Kasumi-1 (cell line): ENCODE data around the gene TGM1.

Source experiments
- DNase-seq, 2 experiments: peaks; one replicate each; lab custom pipeline; 2025; lab: John Stamatoyannopoulos, UW

TGM1 gene

GRCh38 chr14:24292118-24292807 is 29.3 kb upstream of the TGM1 start:
- no peak for DNase-seq

- DNase-seq = no peak
Measured at GRCh38 chr14:24291446-24292117, 28.6 kb upstream of the TGM1 start.

- DNase-seq = no peak
Measured at GRCh38 chr14:24290746-24291145, 27.8 kb upstream of the TGM1 start.

- DNase-seq = no peak
Measured at GRCh38 chr14:24289649-24290280, 26.8 kb upstream of the TGM1 start.

- DNase-seq = no peak
Measured at GRCh38 chr14:24286996-24287395, 24.0 kb upstream of the TGM1 start.

GRCh38 chr14:24285351-24285750 is 22.4 kb upstream of the TGM1 start:
- DNase-seq = no peak

- DNase-seq = no peak
Measured at GRCh38 chr14:24284501-24285035, 21.6 kb upstream of the TGM1 start.

- DNase-seq = no peak
Measured at GRCh38 chr14:24283796-24284460, 21.0 kb upstream of the TGM1 start.

GRCh38 chr14:24282736-24283135 is 19.8 kb upstream of the TGM1 start:
- DNase-seq = no peak

- peak in 1 of 2 experiments; percentile 15 for DNase-seq
Measured at GRCh38 chr14:24281636-24282035, 18.7 kb upstream of the TGM1 start.

GRCh38 chr14:24280797-24281460 is 18.0 kb upstream of the TGM1 start:
- DNase-seq = no peak

GRCh38 chr14:24279301-24280186 is 16.6 kb upstream of the TGM1 start:
- DNase-seq = no peak

- DNase-seq = no peak
Measured at GRCh38 chr14:24278424-24278823, 15.4 kb upstream of the TGM1 start.

GRCh38 chr14:24277606-24278321 is 14.8 kb upstream of the TGM1 start:
- DNase-seq = peak; percentile 75 to 77

GRCh38 chr14:24277071-24277470 is 14.1 kb upstream of the TGM1 start:
- no peak for DNase-seq

- DNase-seq = peak in 1 of 2 experiments; percentile 9
Measured at GRCh38 chr14:24274101-24274543, 11.1 kb upstream of the TGM1 start.

GRCh38 chr14:24273422-24273998 is 10.5 kb upstream of the TGM1 start:
- peak in 1 of 2 experiments; percentile 7 for DNase-seq

GRCh38 chr14:24272467-24272866 is 9.5 kb upstream of the TGM1 start:
- no peak for DNase-seq

- DNase-seq = no peak
Measured at GRCh38 chr14:24271834-24272263, 8.9 kb upstream of the TGM1 start.
